Embryonic facial prominence (tissue), 1 donor: ENCODE data around the gene CEBPG.
A peak's percentile ranks its signal among the peaks of the same experiment; 100 is the strongest.

ENCODE experiments used
- DNase-seq: peaks from one replicate; pipeline ENCODE4 v3.0.0-alpha.2; 2016; ENCODE audit errors: extremely low spot score

The CEBPG gene

GRCh38 chr19:33395561-33396550, 22.3 kb downstream of the CEBPG start:
- DNase-seq: no peak

- DNase-seq: no peak
Observed at GRCh38 chr19:33396701-33397535, 23.4 kb downstream of the CEBPG start.

- DNase-seq: no peak
Observed at GRCh38 chr19:33397536-33398360, 24.2 kb downstream of the CEBPG start.

GRCh38 chr19:33398361-33399060, 25.0 kb downstream of the CEBPG start:
- no peak for DNase-seq

GRCh38 chr19:33399081-33399744, 25.7 kb downstream of the CEBPG start:
- DNase-seq: no peak

- DNase-seq: no peak
Observed at GRCh38 chr19:33399745-33400681, 26.5 kb downstream of the CEBPG start.

GRCh38 chr19:33400856-33401682, 27.6 kb downstream of the CEBPG start:
- DNase-seq: no peak

GRCh38 chr19:33401683-33402420, 28.3 kb downstream of the CEBPG start:
- no peak for DNase-seq

GRCh38 chr19:33402421-33403220, 29.1 kb downstream of the CEBPG start:
- DNase-seq: no peak

- DNase-seq: no peak
Observed at GRCh38 chr19:33403221-33403972, 29.9 kb downstream of the CEBPG start.

- DNase-seq: no peak
Observed at GRCh38 chr19:33403973-33404304, 30.4 kb downstream of the CEBPG start.

- DNase-seq: peak; percentile 14
Observed at GRCh38 chr19:33404506-33405253, 31.2 kb downstream of the CEBPG start.

GRCh38 chr19:33405254-33405552, 31.7 kb downstream of the CEBPG start:
- DNase-seq: no peak

- DNase-seq: no peak
Observed at GRCh38 chr19:33405553-33406461, 32.3 kb downstream of the CEBPG start.
